HEK293 (cell line): ENCODE measurements around the gene AMOTL1.
"Not testable (repeated sequence)": the region's sequence is repeated elsewhere in the genome, so short reads cannot be mapped to it uniquely, and the experiment has no call there.

Experiments used
- CTCF ChIA-PET: fragments of 350-600 bp; formaldehyde crosslinking; extraction: SDS; loops from one replicate; lab custom pipeline; 2021; ENCODE audit warnings: antibody characterized with exemption; lab: Yijun Ruan, JAX
- POLR2A ChIA-PET: fragments of 300-600 bp; formaldehyde crosslinking; extraction: SDS; loops from one replicate; lab custom pipeline; 2020; ENCODE audit warnings: antibody characterized with exemption, inconsistent platforms; lab: Yijun Ruan, JAX
- H3K27ac ChIP-seq: fragments of 200-500 bp; sonication (Bioruptor generic); 2 replicates; pipeline ENCODE4 v1.5.1; 2014; ENCODE audit warnings: low read depth, low read length, control low read depth, inconsistent platforms; ENCODE audit errors: extremely low read depth
- H3K36me3 ChIP-seq, 2 experiments: fragments of 200-500 bp in 1 of 2; sonication (Bioruptor generic) in 1 of 2; 1 replicate in 1 of 2; 2 replicates in 1 of 2; pipeline ENCODE4 v1.5.1; 2014 to 2017; ENCODE audit warnings: inconsistent platforms in 2 of 2, low read length in 2 of 2; ENCODE audit not compliant: control insufficient read depth in 2 of 2, insufficient read depth in 1 of 2
- H3K4me1 ChIP-seq: fragments of 200-500 bp; sonication (Bioruptor generic); 2 replicates; pipeline ENCODE4 v1.5.1; 2014; ENCODE audit warnings: mild to moderate bottlenecking, low read length, inconsistent platforms; ENCODE audit not compliant: control insufficient read depth, insufficient read depth
- H3K4me3 ChIP-seq: 2 replicates; pipeline ENCODE4 v1.5.1; 2011; ENCODE audit warnings: low read depth, mild to moderate bottlenecking, control low read depth, low read length, moderate library complexity
- H3K9me3 ChIP-seq: fragments of 200-500 bp; sonication (Bioruptor generic); 2 replicates; pipeline ENCODE4 v1.5.1; 2014; ENCODE audit warnings: low read depth, low read length, inconsistent platforms; ENCODE audit not compliant: control insufficient read depth, insufficient read depth
- MYNN ChIP-seq: fragments of 450-650 bp; formaldehyde crosslinking; IDR thresholded peaks from 2 replicates; pipeline ENCODE4 v1.5.1; 2016; ENCODE audit warnings: missing biosample characterization, missing genetic modification characterization, borderline replicate concordance
- PRDM10 ChIP-seq: fragments of 450-650 bp; formaldehyde crosslinking; IDR thresholded peaks from 2 replicates; pipeline ENCODE4 v1.5.1; 2016; ENCODE audit warnings: missing biosample characterization, missing genetic modification characterization
- ZBTB26 ChIP-seq: fragments of 450-650 bp; formaldehyde crosslinking; optimal IDR thresholded peaks from 2 replicates; pipeline ENCODE3; 2016; ENCODE audit warnings: missing biosample characterization, mild to moderate bottlenecking, missing genetic modification characterization
- ZNF157 ChIP-seq: fragments of 450-650 bp; formaldehyde crosslinking; IDR thresholded peaks from 2 replicates; pipeline ENCODE4 v1.5.1; 2016; ENCODE audit warnings: missing biosample characterization, missing genetic modification characterization
- ZNF175 ChIP-seq: fragments of 450-650 bp; formaldehyde crosslinking; IDR thresholded peaks from 2 replicates; pipeline ENCODE4 v1.5.1; 2016; ENCODE audit warnings: missing biosample characterization, missing genetic modification characterization
- ZNF23 ChIP-seq: fragments of 450-650 bp; formaldehyde crosslinking; IDR thresholded peaks from 2 replicates; pipeline ENCODE4 v1.5.1; 2016; ENCODE audit warnings: missing biosample characterization, missing genetic modification characterization, borderline replicate concordance
- ZNF239 ChIP-seq: fragments of 450-650 bp; formaldehyde crosslinking; IDR thresholded peaks from 2 replicates; pipeline ENCODE4 v1.5.1; 2016; ENCODE audit warnings: missing biosample characterization, missing genetic modification characterization
- ZNF24 ChIP-seq: fragments of 450-650 bp; formaldehyde crosslinking; IDR thresholded peaks from 2 replicates; pipeline ENCODE4 v1.5.1; 2016; ENCODE audit warnings: missing biosample characterization, missing genetic modification characterization
- ZNF433 ChIP-seq: fragments of 450-650 bp; formaldehyde crosslinking; IDR thresholded peaks from 2 replicates; pipeline ENCODE4 v1.5.1; 2016; ENCODE audit warnings: missing biosample characterization, missing genetic modification characterization, low read depth
- ZNF571 ChIP-seq: fragments of 450-650 bp; formaldehyde crosslinking; IDR thresholded peaks from 2 replicates; pipeline ENCODE4 v1.5.0; 2017; ENCODE audit warnings: missing biosample characterization, missing genetic modification characterization
- ZNF621 ChIP-seq: fragments of 450-650 bp; formaldehyde crosslinking; IDR thresholded peaks from 2 replicates; pipeline ENCODE4 v1.5.1; 2017; ENCODE audit warnings: missing biosample characterization, missing genetic modification characterization
- TF ChIP-seq, protein P1 (sequence below): fragments of 450-650 bp; formaldehyde crosslinking; IDR thresholded peaks from 2 replicates; pipeline ENCODE4 v1.5.1; 2016; ENCODE audit warnings: missing biosample characterization, missing genetic modification characterization

Gene AMOTL1

GRCh38 chr11:94806419-94806818 lies 38.3 kb downstream of the AMOTL1 start (continued):
- TF ChIP-seq ZNF433 (tag by site-specific recombination) (no peak), ZNF621 (tag by site-specific recombination) (no peak), ZNF23 (tag by site-specific recombination) (no peak), PRDM10 (tag by site-specific recombination) (no peak), ZNF157 (tag by site-specific recombination) (no peak)
- TF ChIP-seq, all 188 proteins: peak for 0

- POLR2A ChIA-PET: no interaction called here
- CTCF ChIA-PET: interaction anchor here (1.5 kb wide), 1 partner anchor 47 kb away, joined by 5 read pairs; no protein-coding TSS in a partner anchor
- Histone ChIP-seq H3K36me3 (peaks cover 0 to 35% of the 10 kb centered on the region in 2 experiments; a peak in 2 of 3 replicates), H3K9me3 (no peaks in the 10 kb centered on the region), H3K27ac (no peak overlapping the region), H3K4me3 (no peak overlapping the region), H3K4me1 (no peaks in the 10 kb centered on the region)
- no peak for TF ChIP-seq MYNN (tag by site-specific recombination)
- no peak for TF ChIP-seq ZNF239 (tag by site-specific recombination)
- TF ChIP-seq ZBTB26 (tag by site-specific recombination): no peak
- TF ChIP-seq ZNF24: no peak
- TF ChIP-seq ZNF571 (tag by site-specific recombination): no peak
- TF ChIP-seq, all 188 proteins: peak for 0
These were observed 41.1 kb downstream of the AMOTL1 start for GRCh38 chr11:94809251-94809650.

- H3K4me1 ChIP-seq, H3K9me3 ChIP-seq, POLR2A ChIA-PET, H3K27ac ChIP-seq, H3K4me3 ChIP-seq: not testable (repeated sequence)
- peaks cover 0 to 30% of the 10 kb centered on the region in 2 experiments; a peak in 2 of 3 replicates for H3K36me3 ChIP-seq
- CTCF ChIA-PET: interaction anchor here (1.0 kb wide), 1 partner anchor 85 kb away, joined by 3 read pairs; no protein-coding TSS in a partner anchor
These were observed 44.9 kb downstream of the AMOTL1 start for GRCh38 chr11:94812724-94813720.

DNA sequence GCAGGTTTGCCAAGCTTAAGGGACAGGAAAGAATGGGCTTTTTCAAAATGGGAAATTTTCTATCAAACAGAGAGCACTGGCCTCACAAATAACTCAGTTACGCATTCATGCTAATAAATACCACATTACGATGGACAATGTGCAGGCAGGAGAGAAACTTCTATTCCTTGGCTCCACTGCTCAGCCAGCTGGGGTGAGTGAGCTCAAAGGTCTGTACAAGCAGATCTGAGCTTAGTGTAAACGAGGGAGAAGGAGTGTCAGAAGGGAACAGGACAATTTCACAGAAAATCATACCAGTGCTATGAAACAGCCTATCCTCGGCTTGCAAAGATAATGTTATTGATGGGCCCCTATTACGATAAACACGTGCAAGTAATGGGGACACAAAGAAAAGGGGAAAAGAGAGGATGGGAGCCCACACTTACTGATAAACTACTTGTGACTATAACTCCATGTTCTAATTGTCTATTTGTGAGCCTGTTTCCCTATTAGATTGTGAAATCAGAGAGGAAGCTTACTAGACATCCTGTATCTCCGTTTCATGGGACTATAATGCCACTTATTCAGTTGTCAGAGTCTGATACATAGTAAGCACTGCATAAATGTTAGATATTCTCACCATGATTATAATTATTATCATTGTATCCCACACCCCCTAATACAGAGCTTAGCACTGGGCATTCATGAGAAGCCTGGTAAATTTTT lies 46.3 kb downstream of the AMOTL1 start:
- Histone ChIP-seq H3K36me3 (peaks cover 0 to 38% of the 10 kb centered on the region in 2 experiments), H3K4me1 (no peaks in the 10 kb centered on the region), H3K9me3 (no peaks in the 10 kb centered on the region), H3K27ac (no peak overlapping the region), H3K4me3 (no peak overlapping the region)
- CTCF ChIA-PET: no interaction called here
- POLR2A ChIA-PET: no interaction called here
- TF ChIP-seq, protein P1, sequence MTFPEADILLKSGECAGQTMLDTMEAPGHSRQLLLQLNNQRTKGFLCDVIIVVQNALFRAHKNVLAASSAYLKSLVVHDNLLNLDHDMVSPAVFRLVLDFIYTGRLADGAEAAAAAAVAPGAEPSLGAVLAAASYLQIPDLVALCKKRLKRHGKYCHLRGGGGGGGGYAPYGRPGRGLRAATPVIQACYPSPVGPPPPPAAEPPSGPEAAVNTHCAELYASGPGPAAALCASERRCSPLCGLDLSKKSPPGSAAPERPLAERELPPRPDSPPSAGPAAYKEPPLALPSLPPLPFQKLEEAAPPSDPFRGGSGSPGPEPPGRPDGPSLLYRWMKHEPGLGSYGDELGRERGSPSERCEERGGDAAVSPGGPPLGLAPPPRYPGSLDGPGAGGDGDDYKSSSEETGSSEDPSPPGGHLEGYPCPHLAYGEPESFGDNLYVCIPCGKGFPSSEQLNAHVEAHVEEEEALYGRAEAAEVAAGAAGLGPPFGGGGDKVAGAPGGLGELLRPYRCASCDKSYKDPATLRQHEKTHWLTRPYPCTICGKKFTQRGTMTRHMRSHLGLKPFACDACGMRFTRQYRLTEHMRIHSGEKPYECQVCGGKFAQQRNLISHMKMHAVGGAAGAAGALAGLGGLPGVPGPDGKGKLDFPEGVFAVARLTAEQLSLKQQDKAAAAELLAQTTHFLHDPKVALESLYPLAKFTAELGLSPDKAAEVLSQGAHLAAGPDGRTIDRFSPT (tag by site-specific recombination): no peak
- TF ChIP-seq ZNF175 (tag by site-specific recombination): no peak
